GM19035 (cell line): ENCODE data around the gene DDX19B.
"Not testable (repeated sequence)": the region's sequence is repeated elsewhere in the genome, so short reads cannot be mapped to it uniquely, and the experiment has no call there.

Experiments
- ATAC-seq: cut with Tn5 transposase; IDR thresholded peaks from one replicate; pipeline ENCODE4 v1.9.1; 2021; ENCODE audit not compliant: unreplicated experiment

The DDX19B gene

GRCh38 chr16:70287304-70287971 is 11.5 kb upstream of the DDX19B start:
- ATAC-seq = not testable (repeated sequence)

- ATAC-seq = peak; percentile 98
These were observed 9.5 kb upstream of the DDX19B start, which contains the start of gene AARS1 for GRCh38 chr16:70289229-70290094. Gene AARS1 (minus strand): TSS chr16:70289506. CDS start chr16:70282763, 6,743 bp downstream.

DNA sequence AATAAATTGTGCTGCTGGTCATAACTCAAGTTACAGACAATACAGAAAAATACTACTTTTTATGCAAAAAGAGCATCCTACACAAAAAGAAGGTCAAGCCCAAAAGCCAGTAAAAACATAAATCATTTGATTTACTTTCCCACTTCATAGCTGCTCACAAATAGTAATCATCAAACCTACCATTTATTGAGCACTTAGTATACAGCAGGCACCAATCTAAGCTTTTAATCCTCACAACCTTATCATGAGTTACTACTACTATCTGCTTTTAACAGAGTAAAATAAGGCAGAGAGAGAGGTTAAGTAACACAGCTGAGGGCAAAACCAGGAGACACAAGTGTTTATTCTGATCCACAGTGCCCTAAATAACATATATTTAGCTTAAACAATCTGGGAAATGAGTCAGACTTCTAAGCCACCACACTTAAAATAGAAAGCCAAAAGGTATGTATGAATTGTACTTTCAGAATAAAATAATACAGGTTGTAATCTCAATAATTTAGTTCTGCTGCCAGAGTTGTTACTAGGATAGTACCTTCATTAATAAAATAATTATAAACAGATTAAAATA is 8.0 kb upstream of the DDX19B start:
- no peak for ATAC-seq

GRCh38 chr16:70292148-70292547 is 6.8 kb upstream of the DDX19B start:
- not testable (repeated sequence) for ATAC-seq

- ATAC-seq = no peak
These were observed 4.5 kb upstream of the DDX19B start for GRCh38 chr16:70294385-70295025.

GRCh38 chr16:70295634-70296033 is 3.4 kb upstream of the DDX19B start:
- ATAC-seq = no peak

- ATAC-seq = no peak
These were observed 2.1 kb downstream of the DDX19B start for GRCh38 chr16:70301121-70301520.

DNA sequence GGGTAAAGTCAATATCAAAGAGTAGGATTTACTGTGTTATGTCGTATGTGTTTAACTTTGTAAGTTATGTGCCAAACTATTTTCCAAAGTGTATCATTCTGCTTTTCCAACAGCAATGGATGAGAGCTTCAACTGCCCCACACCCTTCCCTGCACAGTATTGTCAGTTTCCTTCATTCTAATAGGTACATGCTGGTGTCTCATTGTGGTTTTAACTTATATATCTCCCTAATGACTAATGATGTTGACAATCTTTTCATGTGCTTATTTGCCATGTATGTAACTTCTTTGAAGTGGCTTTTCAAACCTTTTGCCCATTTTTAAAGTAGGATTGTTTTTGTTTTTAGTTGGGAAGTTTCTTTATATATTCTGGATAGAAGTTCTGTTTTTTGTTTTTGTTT is 3.8 kb downstream of the DDX19B start:
- ATAC-seq = no peak

- ATAC-seq = no peak
These were observed 6.0 kb downstream of the DDX19B start for GRCh38 chr16:70304892-70305448.

- no peak for ATAC-seq
These were observed 7.9 kb downstream of the DDX19B start for GRCh38 chr16:70306880-70307279.

GRCh38 chr16:70307726-70308125 is 8.7 kb downstream of the DDX19B start:
- ATAC-seq = not testable (repeated sequence)

DNA sequence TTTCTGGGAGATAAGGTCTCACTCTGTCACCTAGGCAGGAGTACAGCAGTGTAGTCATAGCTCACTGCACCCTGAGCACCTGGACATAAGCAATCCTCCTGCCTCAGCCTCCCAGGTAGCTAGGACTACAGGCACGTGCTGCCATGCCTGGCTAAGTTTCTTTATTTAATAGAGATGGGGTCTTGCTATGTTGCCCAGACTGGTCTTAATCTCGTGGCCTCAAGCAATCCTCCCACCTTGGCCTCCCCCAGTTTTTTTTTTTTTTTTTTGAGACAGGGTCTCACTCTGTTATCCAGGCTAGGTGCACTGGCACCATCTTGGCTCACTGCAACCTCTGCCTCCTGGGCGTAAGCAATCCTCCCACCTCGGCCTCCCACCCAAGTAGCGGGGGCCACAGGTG is 21.1 kb downstream of the DDX19B start:
- ATAC-seq = no peak

GRCh38 chr16:70324998-70325747 is 26.2 kb downstream of the DDX19B start:
- no peak for ATAC-seq

- ATAC-seq = no peak
These were observed 32.1 kb downstream of the DDX19B start for GRCh38 chr16:70331091-70331490.

DNA sequence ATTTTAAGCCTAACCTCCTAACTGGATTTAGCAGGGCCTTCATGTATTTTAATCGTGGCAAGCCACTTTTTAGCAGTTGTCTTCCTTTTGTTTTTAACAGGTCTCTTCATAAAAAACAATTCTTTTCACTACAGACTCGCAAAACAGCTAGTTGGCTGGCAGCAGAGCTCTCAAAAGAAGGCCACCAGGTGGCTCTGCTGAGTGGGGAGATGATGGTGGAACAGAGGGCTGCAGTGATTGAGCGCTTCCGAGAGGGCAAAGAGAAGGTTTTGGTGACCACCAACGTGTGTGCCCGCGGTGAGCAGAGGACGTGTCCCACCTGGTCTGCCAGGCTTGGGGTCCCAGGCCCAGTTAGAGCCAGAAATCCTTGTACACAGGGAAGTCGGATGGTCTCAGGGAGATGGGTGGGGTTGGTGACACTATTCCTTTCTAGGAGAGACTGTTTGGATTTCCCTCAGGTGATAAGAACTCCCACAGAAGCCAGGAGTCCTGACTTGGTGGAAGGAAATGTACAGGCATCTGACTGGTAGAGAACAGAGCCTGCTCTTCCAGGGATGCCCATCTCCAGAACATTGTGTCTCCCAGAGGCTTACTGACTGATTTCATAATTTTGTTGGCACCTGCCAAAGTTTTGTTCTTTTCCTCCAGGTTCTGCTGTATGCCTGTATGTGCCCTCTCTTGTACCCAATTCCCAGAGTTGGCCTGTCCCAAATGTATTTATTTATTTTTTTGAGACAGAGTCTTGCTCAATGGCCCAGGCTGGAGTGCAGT is 32.8 kb downstream of the DDX19B start:
- no peak for ATAC-seq

GRCh38 chr16:70332728-70333127 is 33.7 kb downstream of the DDX19B start:
- ATAC-seq = not testable (repeated sequence)

DNA sequence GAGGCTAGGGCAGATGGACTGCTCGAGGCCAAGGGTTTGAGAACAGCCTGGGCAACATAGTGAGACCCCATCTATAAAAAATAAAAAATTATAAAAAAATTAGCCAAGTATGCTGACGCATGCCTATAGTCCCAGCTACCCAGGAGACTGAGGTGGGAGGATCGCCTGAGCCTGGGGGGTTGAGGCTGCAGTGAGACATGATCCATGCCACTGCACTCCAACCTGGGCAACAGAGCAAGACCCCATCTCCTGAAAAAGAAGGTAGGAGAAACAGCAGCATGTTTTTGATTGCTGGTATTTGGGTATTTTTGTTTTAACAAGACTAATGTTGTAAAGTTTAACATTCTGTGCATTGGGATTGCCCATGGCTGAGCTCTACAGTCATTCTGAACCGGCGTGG is 38.8 kb downstream of the DDX19B start:
- no peak for ATAC-seq

DNA sequence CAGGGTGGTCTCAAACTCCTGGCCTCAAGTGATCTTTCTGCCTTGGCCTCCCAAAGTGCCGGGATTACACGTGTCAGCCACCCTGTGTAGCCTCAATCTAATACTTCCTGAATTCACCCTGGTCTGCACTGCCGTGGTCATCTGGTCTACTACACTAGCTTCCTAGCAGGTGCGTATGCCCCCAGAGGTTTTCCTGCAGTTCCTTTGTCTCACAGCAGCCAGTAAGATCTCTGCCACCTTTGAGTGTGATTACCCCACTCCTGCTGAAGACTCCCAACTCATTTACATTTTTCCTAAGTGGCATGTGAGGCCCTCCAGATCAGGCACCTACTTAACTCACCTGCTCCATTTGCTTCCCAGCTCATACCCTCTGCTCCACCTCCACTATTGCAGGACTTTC is 42.6 kb downstream of the DDX19B start:
- no peak for ATAC-seq

DNA sequence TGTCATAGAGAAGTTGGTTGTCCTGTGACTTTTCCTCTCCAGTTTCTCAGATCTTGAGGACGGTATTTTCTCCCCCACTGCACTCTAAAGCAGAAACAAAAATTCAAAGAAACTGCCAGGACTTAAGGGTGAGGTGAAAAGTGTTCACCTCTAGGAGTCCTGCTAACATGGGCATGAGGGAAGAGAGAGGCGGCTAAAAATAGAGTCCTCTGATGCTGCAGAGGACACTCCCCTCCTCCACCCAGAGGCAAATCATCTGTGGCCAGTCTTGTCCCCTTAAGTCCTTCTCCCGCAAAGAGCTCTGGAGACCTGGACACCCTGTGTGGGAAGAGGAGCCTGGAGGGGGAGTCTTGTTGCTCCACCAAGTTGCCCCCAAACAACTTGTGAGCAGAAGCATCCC is 43.0 kb downstream of the DDX19B start:
- ATAC-seq = no peak

- ATAC-seq = no peak
These were observed 46.9 kb downstream of the DDX19B start for GRCh38 chr16:70345840-70346239.
